KMS-11 (cell line): ENCODE data around the gene SLC2A9.

Experiments used
- H2AFZ ChIP-seq: fragments of 200-600 bp; sonication (generic); 2 replicates; pipeline ENCODE4 v1.6.1; 2016; ENCODE audit warnings: antibody characterized with exemption, mixed run types, low read depth
- H3K27ac ChIP-seq: fragments of 200-600 bp; sonication (generic); 2 replicates; pipeline ENCODE4 v1.6.1; 2016; ENCODE audit warnings: mild to moderate bottlenecking, mixed run types
- H3K27me3 ChIP-seq: fragments of 200-600 bp; sonication (generic); 2 replicates; pipeline ENCODE4 v1.6.1; 2017; ENCODE audit warnings: mild to moderate bottlenecking, low read depth, mixed run types, moderate library complexity; ENCODE audit not compliant: insufficient read depth
- H3K36me3 ChIP-seq: fragments of 200-600 bp; sonication (generic); 2 replicates; pipeline ENCODE4 v1.6.1; 2017; ENCODE audit warnings: mild to moderate bottlenecking, mixed run types; ENCODE audit not compliant: insufficient read depth
- H3K4me1 ChIP-seq: fragments of 200-600 bp; sonication (generic); 2 replicates; pipeline ENCODE4 v1.6.1; 2016; ENCODE audit warnings: mild to moderate bottlenecking, low read depth, mixed run types; ENCODE audit not compliant: poor library complexity, severe bottlenecking
- H3K4me2 ChIP-seq: fragments of 200-600 bp; sonication (generic); 2 replicates; pipeline ENCODE4 v1.7.0; 2016; ENCODE audit warnings: mild to moderate bottlenecking, mixed run types
- H3K4me3 ChIP-seq: fragments of 200-600 bp; sonication (generic); IDR thresholded peaks from 2 replicates; pipeline ENCODE4 v1.6.1; 2017; ENCODE audit warnings: low read depth, low read length, mixed read lengths; ENCODE audit not compliant: insufficient read depth
- H3K79me2 ChIP-seq: fragments of 200-600 bp; sonication (generic); 2 replicates; pipeline ENCODE4 v1.6.1; 2016; ENCODE audit warnings: low read depth, mixed run types; ENCODE audit not compliant: insufficient read depth
- H3K9ac ChIP-seq: fragments of 200-600 bp; sonication (generic); 2 replicates; pipeline ENCODE4 v1.6.1; 2016; ENCODE audit warnings: mild to moderate bottlenecking, mixed run types
- H4K20me1 ChIP-seq: fragments of 200-600 bp; sonication (generic); 2 replicates; pipeline ENCODE4 v1.6.1; 2016; ENCODE audit warnings: mild to moderate bottlenecking, mixed run types; ENCODE audit not compliant: insufficient read depth
- CTCF ChIP-seq: fragments of 200-600 bp; sonication (generic); conservative IDR thresholded peaks from 2 replicates; pipeline ENCODE4 v1.6.1; 2017; ENCODE audit warnings: low read depth, mild to moderate bottlenecking, antibody characterized with exemption, low read length, moderate library complexity, mixed read lengths

Gene SLC2A9

GRCh38 chr4:9936129-9936644 is 85.1 kb downstream of the SLC2A9 start:
- no peak overlapping the region for H3K4me3 ChIP-seq
- H3K79me2 ChIP-seq, result no peaks in the 10 kb centered on the region
- no peaks in the 10 kb centered on the region for H3K27me3 ChIP-seq
- no peak for TF ChIP-seq CTCF
- H3K4me1 ChIP-seq, result no peaks in the 10 kb centered on the region
- H3K36me3 ChIP-seq, result no peaks in the 10 kb centered on the region
- no peaks in the 10 kb centered on the region for H4K20me1 ChIP-seq
- H2AFZ ChIP-seq, result no peak overlapping the region
- no peak overlapping the region for H3K27ac ChIP-seq
- H3K9ac ChIP-seq, result no peak overlapping the region
- no peak overlapping the region for H3K4me2 ChIP-seq

GRCh38 chr4:9933956-9934355 is 87.3 kb downstream of the SLC2A9 start:
- no peaks in the 10 kb centered on the region for H4K20me1 ChIP-seq
- H3K27ac ChIP-seq, result no peak overlapping the region
- H3K36me3 ChIP-seq, result no peaks in the 10 kb centered on the region
- H3K79me2 ChIP-seq, result no peaks in the 10 kb centered on the region
- H3K4me1 ChIP-seq, result no peaks in the 10 kb centered on the region
- no peak for TF ChIP-seq CTCF
- H3K27me3 ChIP-seq, result no peaks in the 10 kb centered on the region
- no peak overlapping the region for H3K9ac ChIP-seq
- H3K4me2 ChIP-seq, result no peak overlapping the region
- no peak overlapping the region for H3K4me3 ChIP-seq
- no peak overlapping the region for H2AFZ ChIP-seq

GRCh38 chr4:9933184-9933583 is 88.1 kb downstream of the SLC2A9 start:
- no peak overlapping the region for H3K4me3 ChIP-seq
- no peak for TF ChIP-seq CTCF

GRCh38 chr4:9932771-9933170 is 88.5 kb downstream of the SLC2A9 start:
- Histone ChIP-seq H3K4me3 (no peak overlapping the region), H3K79me2 (no peaks in the 10 kb centered on the region), H3K27ac (no peak overlapping the region), H3K9ac (no peak overlapping the region), H3K36me3 (no peaks in the 10 kb centered on the region), H4K20me1 (no peaks in the 10 kb centered on the region), H3K4me2 (no peak overlapping the region), H2AFZ (no peak overlapping the region), H3K27me3 (no peaks in the 10 kb centered on the region), H3K4me1 (no peaks in the 10 kb centered on the region)
- no peak for TF ChIP-seq CTCF

More at GRCh38 chr4:9933184-9933583, 88.1 kb downstream of the SLC2A9 start:
- Histone ChIP-seq H3K4me1 (no peaks in the 10 kb centered on the region), H3K27ac (no peak overlapping the region), H3K27me3 (no peaks in the 10 kb centered on the region), H4K20me1 (no peaks in the 10 kb centered on the region), H3K36me3 (no peaks in the 10 kb centered on the region), H3K79me2 (no peaks in the 10 kb centered on the region), H3K9ac (no peak overlapping the region), H2AFZ (no peak overlapping the region), H3K4me2 (no peak overlapping the region)
